ENCODE measurements around the gene SMARCAD1. TPM values are rescaled to one million over a fixed set of nuclear protein-coding genes. Genes with fewer than 3 reads are reported as not detected.

SMARCAD1 gene
- total RNA-seq, 4 donors from 2014 or later = 15.6 to 27.2 (median 20.2) TPM

- Histone ChIP-seq H3K27me3 (no peaks in the 10 kb centered on the region), H3K36me3 (peaks cover 0 to 27% (median 0%) of the 10 kb centered on the region in 3 donors), H3K27ac (no peak overlapping the region), H3K4me1 (no peaks in the 10 kb centered on the region), H3K9me3 (no peaks in the 10 kb centered on the region), H3K4me3 (no peak overlapping the region)
- no peak for TF ChIP-seq CTCF (IDR thresholded peaks at IDR 0.05)
- TF ChIP-seq POLR2A (IDR thresholded peaks at IDR 0.05) = no peak
- DNase-seq = no peak
Observed at GRCh38 chr4:94219402-94219801, 11.7 kb downstream of the SMARCAD1 start.

GRCh38 chr4:94221916-94222315 is 14.3 kb downstream of the SMARCAD1 start:
- no peaks in the 10 kb centered on the region for H3K4me1 ChIP-seq
- no peaks in the 10 kb centered on the region for H3K27me3 ChIP-seq
- no peak overlapping the region for H3K27ac ChIP-seq
- no peak for DNase-seq
- no peak for TF ChIP-seq CTCF (IDR thresholded peaks at IDR 0.05)
- no peaks in the 10 kb centered on the region for H3K9me3 ChIP-seq
- peaks cover 0 to 25% (median 0%) of the 10 kb centered on the region in 3 donors for H3K36me3 ChIP-seq
- no peak overlapping the region for H3K4me3 ChIP-seq

- Histone ChIP-seq H3K4me3 (no peak overlapping the region), H3K9me3 (no peaks in the 10 kb centered on the region), H3K27me3 (no peaks in the 10 kb centered on the region), H3K27ac (no peak overlapping the region), H3K36me3 (peaks cover 0 to 6% (median 0%) of the 10 kb centered on the region in 3 donors), H3K4me1 (no peaks in the 10 kb centered on the region)
- TF ChIP-seq CTCF (IDR thresholded peaks at IDR 0.05) = no peak
- TF ChIP-seq POLR2A (IDR thresholded peaks at IDR 0.05) = no peak
- no peak for DNase-seq
Observed at GRCh38 chr4:94225449-94225848, 17.8 kb downstream of the SMARCAD1 start.

- H3K27ac ChIP-seq = no peak overlapping the region
- no peaks in the 10 kb centered on the region for H3K27me3 ChIP-seq
- no peak for DNase-seq
- H3K4me1 ChIP-seq = no peaks in the 10 kb centered on the region
- H3K9me3 ChIP-seq = no peaks in the 10 kb centered on the region
- H3K36me3 ChIP-seq = no peaks in the 10 kb centered on the region
- TF ChIP-seq CTCF (IDR thresholded peaks at IDR 0.05) = no peak
- TF ChIP-seq POLR2A (IDR thresholded peaks at IDR 0.05) = no peak
- no peak overlapping the region for H3K4me3 ChIP-seq
Observed at GRCh38 chr4:94226763-94227162, 19.1 kb downstream of the SMARCAD1 start.

- Histone ChIP-seq H3K4me1 (no peaks in the 10 kb centered on the region), H3K27ac (no peak overlapping the region), H3K4me3 (no peak overlapping the region), H3K9me3 (no peaks in the 10 kb centered on the region), H3K36me3 (no peaks in the 10 kb centered on the region), H3K27me3 (no peaks in the 10 kb centered on the region)
- DNase-seq = no peak
- no peak for TF ChIP-seq CTCF (IDR thresholded peaks at IDR 0.05)
- no peak for TF ChIP-seq POLR2A (IDR thresholded peaks at IDR 0.05)
Observed at GRCh38 chr4:94228493-94229216, 21.0 kb downstream of the SMARCAD1 start.

Data from Peyer's patch (tissue), 4 donors.